IMR-90 (cell line): ENCODE measurements around the gene OSBPL6. TPM values are rescaled to one million over a fixed set of nuclear protein-coding genes. Genes with fewer than 3 reads are reported as not detected.

Source experiments
- ATAC-seq: fragments of 200-7000 bp; cut with Tn5 transposase; 2 replicates; pipeline ENCODE4 v1.9.1; 2020; ENCODE audit warnings: low read depth, mild to moderate bottlenecking, moderate library complexity
- BruUV-seq: library from RNA; stranded (reverse); fragments of 400-500 nt; replicated peaks from 2 replicates; lab custom pipeline; 2021; lab: Mats Ljungman, UMichigan
- CTCF ChIA-PET: fragments of 300-600 bp; formaldehyde crosslinking; extraction: SDS; loops from one replicate; lab custom pipeline; 2021; ENCODE audit warnings: antibody characterized with exemption; lab: Yijun Ruan, JAX
- POLR2A ChIA-PET: fragments of 300-600 bp; sonication (Branson Sonifier 250); formaldehyde crosslinking; loops from one replicate; lab custom pipeline; 2022; ENCODE audit warnings: antibody characterized with exemption; ENCODE audit not compliant: unreplicated experiment; lab: Charles Lee
- DNase-seq: peaks from one replicate; pipeline ENCODE4 v3.0.0; 2013
- H2AFZ ChIP-seq: replicated peaks from 2 replicates; pipeline ENCODE3; 2013; ENCODE audit warnings: low read length, mild to moderate bottlenecking; ENCODE audit not compliant: poor library complexity
- H2AK5ac ChIP-seq: 2 replicates; pipeline ENCODE4 v1.6.1; 2013; ENCODE audit warnings: low read depth, low read length, inconsistent platforms
- H2AK9ac ChIP-seq: replicated peaks from 2 replicates; pipeline ENCODE3; 2013; ENCODE audit warnings: mild to moderate bottlenecking, low read depth, low read length, moderate library complexity; ENCODE audit not compliant: poor library complexity
- H2BK120ac ChIP-seq: 2 replicates; pipeline ENCODE4 v1.6.1; 2013; ENCODE audit warnings: low read depth, low read length, inconsistent platforms
- H2BK15ac ChIP-seq: 3 replicates; pipeline ENCODE4 v1.6.1; 2013; ENCODE audit warnings: low read depth, low read length, inconsistent platforms
- H2BK20ac ChIP-seq: 2 replicates; pipeline ENCODE4 v1.6.1; 2013; ENCODE audit warnings: low read depth, mild to moderate bottlenecking, inconsistent platforms, low read length, moderate library complexity
- H2BK5ac ChIP-seq: 2 replicates; pipeline ENCODE4 v1.6.1; 2013; ENCODE audit warnings: mild to moderate bottlenecking, low read depth, low read length, inconsistent platforms; ENCODE audit not compliant: poor library complexity, severe bottlenecking
- H3K14ac ChIP-seq: replicated peaks from 2 replicates; pipeline ENCODE4 v1.6.1; 2013; ENCODE audit warnings: low read depth, low read length, inconsistent platforms
- H3K18ac ChIP-seq: 2 replicates; pipeline ENCODE4 v1.6.1; 2013; ENCODE audit warnings: low read depth, low read length, control low read depth
- H3K23ac ChIP-seq: 2 replicates; pipeline ENCODE4 v1.6.1; 2013; ENCODE audit warnings: low read depth, low read length, inconsistent platforms
- H3K27ac ChIP-seq: 2 replicates; pipeline ENCODE4 v1.5.1; 2013; ENCODE audit warnings: mild to moderate bottlenecking, control low read depth, low read length; ENCODE audit not compliant: insufficient read depth
- H3K27me3 ChIP-seq: 2 replicates; pipeline ENCODE4 v1.6.1; 2013; ENCODE audit warnings: low read length; ENCODE audit not compliant: control insufficient read depth, insufficient read depth
- H3K36me3 ChIP-seq: 2 replicates; pipeline ENCODE4 v1.6.1; 2013; ENCODE audit warnings: low read length, mixed read lengths; ENCODE audit not compliant: control insufficient read depth, insufficient read depth
- H3K4ac ChIP-seq: 2 replicates; pipeline ENCODE4 v1.6.1; 2013; ENCODE audit warnings: low read depth, low read length, inconsistent platforms
- H3K4me1 ChIP-seq: 2 replicates; pipeline ENCODE4 v1.6.1; 2013; ENCODE audit warnings: low read length, mixed read lengths; ENCODE audit not compliant: control insufficient read depth, insufficient read depth
- H3K4me2 ChIP-seq: 2 replicates; pipeline ENCODE4 v1.6.1; 2013; ENCODE audit warnings: low read depth, mild to moderate bottlenecking, control low read depth, low read length, moderate library complexity
- H3K4me3 ChIP-seq: 2 replicates; pipeline ENCODE4 v1.5.1; 2013; ENCODE audit warnings: low read depth, mild to moderate bottlenecking, control low read depth, low read length, moderate library complexity; ENCODE audit not compliant: insufficient read depth
- H3K56ac ChIP-seq: 2 replicates; pipeline ENCODE4 v1.6.1; 2013; ENCODE audit warnings: low read length, inconsistent platforms; ENCODE audit not compliant: insufficient read depth; ENCODE audit errors: extremely low read depth
- H3K79me1 ChIP-seq, 2 experiments: 2 replicates each; pipeline ENCODE4 v1.6.1; 2013; ENCODE audit warnings: low read length in 2 of 2, inconsistent platforms in 1 of 2, low read depth in 1 of 2
- H3K9ac ChIP-seq: 2 replicates; pipeline ENCODE4 v1.6.1; 2013; ENCODE audit warnings: low read depth, low read length, control low read depth
- H3K9me1 ChIP-seq: 2 replicates; pipeline ENCODE4 v1.6.1; 2013; ENCODE audit warnings: low read length, inconsistent platforms; ENCODE audit not compliant: insufficient read depth
- H3K9me3 ChIP-seq: 2 replicates; pipeline ENCODE4 v1.6.1; 2013; ENCODE audit warnings: low read length; ENCODE audit not compliant: control insufficient read depth, insufficient read depth
- H4K20me1 ChIP-seq: 2 replicates; pipeline ENCODE4 v1.6.1; 2013; ENCODE audit warnings: low read length, inconsistent platforms; ENCODE audit not compliant: insufficient read depth
- H4K5ac ChIP-seq: 2 replicates; pipeline ENCODE4 v1.6.1; 2013; ENCODE audit warnings: mild to moderate bottlenecking, low read depth, low read length, control low read depth
- H4K8ac ChIP-seq, 2 experiments: 2 replicates each; pipeline ENCODE4 v1.6.1; 2013; ENCODE audit warnings: low read depth in 2 of 2, low read length in 2 of 2, control low read depth in 1 of 2, inconsistent platforms in 1 of 2
- H4K91ac ChIP-seq: 2 replicates; pipeline ENCODE4 v1.6.1; 2013; ENCODE audit warnings: low read depth, low read length, inconsistent platforms; ENCODE audit not compliant: insufficient read depth
- CEBPB ChIP-seq: IDR thresholded peaks from 2 replicates; pipeline ENCODE4 v1.6.1; 2012; ENCODE audit warnings: low read depth, low read length, improper control_type of control experiment
- CHD1 ChIP-seq: IDR thresholded peaks from 2 replicates; pipeline ENCODE4 v1.6.1; 2012; ENCODE audit warnings: low read depth, low read length, improper control_type of control experiment
- FOS ChIP-seq: fragments of 150-350 bp; IDR thresholded peaks from 2 replicates; pipeline ENCODE4 v1.6.1; 2016; ENCODE audit warnings: low read depth, low read length
- MAFK ChIP-seq: IDR thresholded peaks from 2 replicates; pipeline ENCODE4 v1.6.1; 2012; ENCODE audit warnings: low read depth, low read length, improper control_type of control experiment
- NFE2L2 ChIP-seq: fragments of 150-350 bp; IDR thresholded peaks from 2 replicates; pipeline ENCODE4 v1.6.1; 2016; ENCODE audit warnings: low read depth, mild to moderate bottlenecking, low read length
- POLR2A ChIP-seq: IDR thresholded peaks from 2 replicates; pipeline ENCODE4 v1.6.1; 2012; ENCODE audit warnings: mild to moderate bottlenecking, low read depth, low read length
- RAD21 ChIP-seq: IDR thresholded peaks from 2 replicates; pipeline ENCODE4 v1.6.1; 2012; ENCODE audit warnings: low read length, improper control_type of control experiment
- RCOR1 ChIP-seq: IDR thresholded peaks from 2 replicates; pipeline ENCODE4 v1.6.1; 2012; ENCODE audit warnings: mild to moderate bottlenecking, low read length, improper control_type of control experiment; ENCODE audit not compliant: insufficient replicate concordance
- WGBS, 2 experiments: methylation state at CpG; one replicate each; pipeline versions ENCODE4 v1.1.5 to v1.1.7; 2013; ENCODE audit warnings: missing lambda C conversion rate in 2 of 2; ENCODE audit not compliant: insufficient read length in 1 of 2; ENCODE audit errors: extremely low coverage in 2 of 2; 5-methylcytosine and 5-hydroxymethylcytosine counted together
- dilution Hi-C: fragments of 300-500 bp; cut with HindIII; formaldehyde crosslinking; loops from one replicate; pipeline ENCODE4 v1.14.3; 2018; ENCODE audit warnings: low sequenced_read_pairs; ENCODE audit not compliant: unreplicated experiment
- in situ Hi-C: fragments of 300-500 bp; cut with MboI; formaldehyde crosslinking; loops from 3 replicates; pipeline ENCODE4 v1.14.3; 2019; ENCODE audit warnings: low sequenced_read_pairs, inconsistent platforms, mixed read lengths
- intact Hi-C: fragments of 100-400 bp; cut with micrococcal nuclease; formaldehyde crosslinking; loops from 2 replicates; pipeline ENCODE4 v1.10.0; 2022
- polyA plus RNA-seq, 3 experiments: library from polyadenylated mRNA; depleted of rRNA; stranded (reverse); fragments of >200 nt; gene quantifications; 2 replicates each; pipeline ENCODE4 v1.2.3, GENCODE V29; 2012; ENCODE audit warnings: low replicate concordance in 1 of 3
- total RNA-seq: library from RNA; depleted of rRNA; stranded (reverse); fragments of >200 nt; gene quantifications from 2 replicates; pipeline ENCODE4 v1.2.3, GENCODE V29; 2012
- TF ChIP-seq, protein P1 (sequence below): fragments of 150-350 bp; IDR thresholded peaks from 2 replicates; pipeline ENCODE4 v1.6.1; 2016; ENCODE audit warnings: low read depth, mild to moderate bottlenecking, low read length, moderate library complexity, borderline replicate concordance

Gene OSBPL6
- total and polyA plus RNA-seq, 2 of the 4 experiments (the other 2 are of a cell fraction) = 3.2 to 3.7 TPM

DNA sequence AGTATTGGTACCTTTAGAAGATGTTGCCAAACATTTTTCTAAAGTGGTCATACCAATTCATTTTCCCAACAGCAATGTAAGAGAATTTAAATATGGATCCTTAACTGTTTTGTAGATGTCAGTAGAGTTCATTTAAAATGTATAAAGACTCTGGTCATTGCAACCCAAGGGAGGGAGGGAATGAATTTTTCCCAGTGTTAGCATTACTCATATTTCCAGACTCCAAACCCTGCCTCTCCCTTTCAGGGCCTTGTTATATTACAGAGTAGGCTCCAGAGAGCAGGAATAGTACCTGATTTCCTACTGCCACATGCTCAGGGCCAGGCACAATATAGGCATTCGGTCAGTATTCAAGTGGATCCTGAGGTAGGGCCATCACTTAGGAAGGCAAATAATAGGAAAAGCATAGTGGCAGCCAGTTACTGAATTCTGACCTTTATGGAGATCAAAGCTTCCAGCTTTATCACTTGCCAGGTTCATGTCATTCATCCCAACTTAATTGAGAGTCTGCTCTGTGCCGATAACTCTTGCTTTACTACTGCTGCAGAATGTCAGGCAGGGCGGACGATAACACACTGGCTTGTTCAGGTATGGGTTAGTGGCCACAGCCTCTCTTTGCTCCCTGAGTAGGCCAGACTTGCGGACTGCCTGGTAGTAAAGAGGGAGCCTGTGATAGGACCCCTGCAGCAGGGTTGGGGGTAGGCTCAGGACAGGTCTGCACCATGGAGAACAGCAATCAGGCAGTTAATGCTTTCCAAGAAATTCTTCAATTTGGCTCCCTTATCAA, 75.3 kb downstream of the OSBPL6 start:
- TF ChIP-seq RAD21 = no peak
- TF ChIP-seq CHD1 = no peak
- TF ChIP-seq NFE2L2 = no peak
- no peak for TF ChIP-seq POLR2A
- TF ChIP-seq MAFK = no peak
- no peak for TF ChIP-seq FOS
- no peak for TF ChIP-seq CEBPB
- TF ChIP-seq RCOR1 = no peak
- TF ChIP-seq, protein P1, sequence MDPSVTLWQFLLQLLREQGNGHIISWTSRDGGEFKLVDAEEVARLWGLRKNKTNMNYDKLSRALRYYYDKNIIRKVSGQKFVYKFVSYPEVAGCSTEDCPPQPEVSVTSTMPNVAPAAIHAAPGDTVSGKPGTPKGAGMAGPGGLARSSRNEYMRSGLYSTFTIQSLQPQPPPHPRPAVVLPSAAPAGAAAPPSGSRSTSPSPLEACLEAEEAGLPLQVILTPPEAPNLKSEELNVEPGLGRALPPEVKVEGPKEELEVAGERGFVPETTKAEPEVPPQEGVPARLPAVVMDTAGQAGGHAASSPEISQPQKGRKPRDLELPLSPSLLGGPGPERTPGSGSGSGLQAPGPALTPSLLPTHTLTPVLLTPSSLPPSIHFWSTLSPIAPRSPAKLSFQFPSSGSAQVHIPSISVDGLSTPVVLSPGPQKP = no peak

More for the DNA sequence above, 75.3 kb downstream of the OSBPL6 start:
- Histone ChIP-seq H4K8ac (no peak overlapping the region; a peak in 1 of 4 replicates), H4K5ac (no peak overlapping the region), H4K91ac (no peak overlapping the region), H3K14ac (no peak overlapping the region), H4K20me1 (no peaks in the 10 kb centered on the region), H2BK15ac (no peak overlapping the region), H3K4me2 (no peak overlapping the region), H3K23ac (no peak overlapping the region), H3K79me1 (peaks cover 0 to 3% of the 10 kb centered on the region in 2 experiments; a peak in 2 of 4 replicates), H3K4me1 (no peaks in the 10 kb centered on the region), H3K18ac (no peak overlapping the region), H3K9me3 (no peaks in the 10 kb centered on the region), H3K56ac (no peak overlapping the region), H3K9ac (no peak overlapping the region), H3K9me1 (no peaks in the 10 kb centered on the region; the same call in 1 of the 2 replicates), H2BK120ac (no peak overlapping the region), H3K4ac (no peak overlapping the region), H2AFZ (no peak overlapping the region), H3K27ac (no peak overlapping the region), H2BK20ac (no peak overlapping the region), H3K27me3 (no peaks in the 10 kb centered on the region), H3K4me3 (no peak overlapping the region), H2AK9ac (no peak overlapping the region), H2BK5ac (no peak overlapping the region), H2AK5ac (no peak overlapping the region), H3K36me3 (no peaks in the 10 kb centered on the region)
- intact Hi-C loops = no loop called here
- dilution Hi-C loops = no loop called here
- ChIA-PET CTCF (no interaction called here), POLR2A (no interaction called here)
- no TSS peak for BruUV-seq
- 80% methylated on average over 1 of the region's 5 CpGs; no CpG with 5 or more reads in 1 of the 2 experiments for WGBS, 2 experiments
- no peak for DNase-seq
- peak; percentile 32; the same call in 1 of the 2 replicates for ATAC-seq
- in situ Hi-C loops = no loop called here
